GM13977 (cell line): Measurements from ENCODE around the gene TLCD4.

ENCODE experiments used
- DNase-seq: peaks from one replicate; pipeline ENCODE4 v3.0.0; 2012; ENCODE audit warnings: low spot score
- CTCF ChIP-seq: IDR thresholded peaks from 2 replicates; pipeline ENCODE4 v1.5.1; 2012; ENCODE audit warnings: mild to moderate bottlenecking, control low read depth; ENCODE audit not compliant: insufficient read depth; ENCODE audit errors: extremely low read depth, missing control alignments
- in situ Hi-C: fragments of 300-500 bp; cut with MboI; formaldehyde crosslinking; loops from one replicate; pipeline ENCODE4 v1.12.0; 2022; ENCODE audit warnings: low sequenced_read_pairs, low pct_unique_long_range_greater_than_20kb, mixed read lengths, inconsistent platforms; ENCODE audit not compliant: unreplicated experiment

TLCD4 gene

GRCh38 chr1:95072532-95073419 is 44.4 kb upstream of the TLCD4 start, which contains the start of gene ALG14:
Gene ALG14 (minus strand): TSS chr1:95072951. CDS start chr1:95072898, 53 bp downstream.
- no peak for TF ChIP-seq CTCF
- in situ Hi-C loops, result no loop called here
- DNase-seq, result peak; percentile 81

- in situ Hi-C loops, result no loop called here
- DNase-seq, result no peak
- no peak for TF ChIP-seq CTCF
Observed at GRCh38 chr1:95073446-95073845, 43.7 kb upstream of the TLCD4 start.

- no peak for TF ChIP-seq CTCF
- in situ Hi-C loops, result no loop called here
- DNase-seq, result no peak
Observed at GRCh38 chr1:95076034-95076433, 41.1 kb upstream of the TLCD4 start.

- TF ChIP-seq CTCF, result no peak
- in situ Hi-C loops, result loop anchor here (10.0 kb wide), 1 partner anchor 154 kb away; the partner anchor contains the start of gene RWDD3
- DNase-seq, result no peak
Observed at GRCh38 chr1:95080446-95080845, 36.7 kb upstream of the TLCD4 start.

GRCh38 chr1:95080879-95081278 is 36.3 kb upstream of the TLCD4 start:
- no peak for TF ChIP-seq CTCF
- DNase-seq, result no peak
- in situ Hi-C loops, result loop anchor here (10.0 kb wide), 1 partner anchor 154 kb away; the partner anchor contains the start of gene RWDD3

- in situ Hi-C loops, result loop anchor here (10.0 kb wide), 1 partner anchor 150 kb away; the partner anchor contains the start of gene RWDD3
- DNase-seq, result peak; percentile 74
- peak; percentile 79 for TF ChIP-seq CTCF
Observed at GRCh38 chr1:95084317-95085176, 32.6 kb upstream of the TLCD4 start.
